IMR-90 (cell line): ENCODE data around the gene NLGN1. TPM values are rescaled to one million over a fixed set of nuclear protein-coding genes. Genes with fewer than 3 reads are reported as not detected.

ENCODE experiments used
- ATAC-seq: fragments of 200-7000 bp; cut with Tn5 transposase; 2 replicates; pipeline ENCODE4 v1.9.1; 2020; ENCODE audit warnings: low read depth, mild to moderate bottlenecking, moderate library complexity
- BruUV-seq: library from RNA; stranded (reverse); fragments of 400-500 nt; replicated peaks from 2 replicates; lab custom pipeline; 2021; lab: Mats Ljungman, UMichigan
- CTCF ChIA-PET: fragments of 300-600 bp; formaldehyde crosslinking; extraction: SDS; loops from one replicate; lab custom pipeline; 2021; ENCODE audit warnings: antibody characterized with exemption; lab: Yijun Ruan, JAX
- POLR2A ChIA-PET: fragments of 300-600 bp; sonication (Branson Sonifier 250); formaldehyde crosslinking; loops from one replicate; lab custom pipeline; 2022; ENCODE audit warnings: antibody characterized with exemption; ENCODE audit not compliant: unreplicated experiment; lab: Charles Lee
- DNase-seq: peaks from one replicate; pipeline ENCODE4 v3.0.0; 2013
- H2AFZ ChIP-seq: replicated peaks from 2 replicates; pipeline ENCODE3; 2013; ENCODE audit warnings: low read length, mild to moderate bottlenecking; ENCODE audit not compliant: poor library complexity
- H2AK5ac ChIP-seq: 2 replicates; pipeline ENCODE4 v1.6.1; 2013; ENCODE audit warnings: low read depth, low read length, inconsistent platforms
- H2AK9ac ChIP-seq: replicated peaks from 2 replicates; pipeline ENCODE3; 2013; ENCODE audit warnings: mild to moderate bottlenecking, low read depth, low read length, moderate library complexity; ENCODE audit not compliant: poor library complexity
- H2BK120ac ChIP-seq: 2 replicates; pipeline ENCODE4 v1.6.1; 2013; ENCODE audit warnings: low read depth, low read length, inconsistent platforms
- H2BK15ac ChIP-seq: 3 replicates; pipeline ENCODE4 v1.6.1; 2013; ENCODE audit warnings: low read depth, low read length, inconsistent platforms
- H2BK20ac ChIP-seq: 2 replicates; pipeline ENCODE4 v1.6.1; 2013; ENCODE audit warnings: low read depth, mild to moderate bottlenecking, inconsistent platforms, low read length, moderate library complexity
- H2BK5ac ChIP-seq: 2 replicates; pipeline ENCODE4 v1.6.1; 2013; ENCODE audit warnings: mild to moderate bottlenecking, low read depth, low read length, inconsistent platforms; ENCODE audit not compliant: poor library complexity, severe bottlenecking
- H3K14ac ChIP-seq: replicated peaks from 2 replicates; pipeline ENCODE4 v1.6.1; 2013; ENCODE audit warnings: low read depth, low read length, inconsistent platforms
- H3K18ac ChIP-seq: 2 replicates; pipeline ENCODE4 v1.6.1; 2013; ENCODE audit warnings: low read depth, low read length, control low read depth
- H3K23ac ChIP-seq: 2 replicates; pipeline ENCODE4 v1.6.1; 2013; ENCODE audit warnings: low read depth, low read length, inconsistent platforms
- H3K27ac ChIP-seq: 2 replicates; pipeline ENCODE4 v1.5.1; 2013; ENCODE audit warnings: mild to moderate bottlenecking, control low read depth, low read length; ENCODE audit not compliant: insufficient read depth
- H3K27me3 ChIP-seq: 2 replicates; pipeline ENCODE4 v1.6.1; 2013; ENCODE audit warnings: low read length; ENCODE audit not compliant: control insufficient read depth, insufficient read depth
- H3K36me3 ChIP-seq: 2 replicates; pipeline ENCODE4 v1.6.1; 2013; ENCODE audit warnings: low read length, mixed read lengths; ENCODE audit not compliant: control insufficient read depth, insufficient read depth
- H3K4ac ChIP-seq: 2 replicates; pipeline ENCODE4 v1.6.1; 2013; ENCODE audit warnings: low read depth, low read length, inconsistent platforms
- H3K4me1 ChIP-seq: 2 replicates; pipeline ENCODE4 v1.6.1; 2013; ENCODE audit warnings: low read length, mixed read lengths; ENCODE audit not compliant: control insufficient read depth, insufficient read depth
- H3K4me2 ChIP-seq: 2 replicates; pipeline ENCODE4 v1.6.1; 2013; ENCODE audit warnings: low read depth, mild to moderate bottlenecking, control low read depth, low read length, moderate library complexity
- H3K4me3 ChIP-seq: 2 replicates; pipeline ENCODE4 v1.5.1; 2013; ENCODE audit warnings: low read depth, mild to moderate bottlenecking, control low read depth, low read length, moderate library complexity; ENCODE audit not compliant: insufficient read depth
- H3K56ac ChIP-seq: 2 replicates; pipeline ENCODE4 v1.6.1; 2013; ENCODE audit warnings: low read length, inconsistent platforms; ENCODE audit not compliant: insufficient read depth; ENCODE audit errors: extremely low read depth
- H3K79me1 ChIP-seq, 2 experiments: 2 replicates each; pipeline ENCODE4 v1.6.1; 2013; ENCODE audit warnings: low read length in 2 of 2, inconsistent platforms in 1 of 2, low read depth in 1 of 2
- H3K9ac ChIP-seq: 2 replicates; pipeline ENCODE4 v1.6.1; 2013; ENCODE audit warnings: low read depth, low read length, control low read depth
- H3K9me1 ChIP-seq: 2 replicates; pipeline ENCODE4 v1.6.1; 2013; ENCODE audit warnings: low read length, inconsistent platforms; ENCODE audit not compliant: insufficient read depth
- H3K9me3 ChIP-seq: 2 replicates; pipeline ENCODE4 v1.6.1; 2013; ENCODE audit warnings: low read length; ENCODE audit not compliant: control insufficient read depth, insufficient read depth
- H4K20me1 ChIP-seq: 2 replicates; pipeline ENCODE4 v1.6.1; 2013; ENCODE audit warnings: low read length, inconsistent platforms; ENCODE audit not compliant: insufficient read depth
- H4K5ac ChIP-seq: 2 replicates; pipeline ENCODE4 v1.6.1; 2013; ENCODE audit warnings: mild to moderate bottlenecking, low read depth, low read length, control low read depth
- H4K8ac ChIP-seq, 2 experiments: 2 replicates each; pipeline ENCODE4 v1.6.1; 2013; ENCODE audit warnings: low read depth in 2 of 2, low read length in 2 of 2, control low read depth in 1 of 2, inconsistent platforms in 1 of 2
- H4K91ac ChIP-seq: 2 replicates; pipeline ENCODE4 v1.6.1; 2013; ENCODE audit warnings: low read depth, low read length, inconsistent platforms; ENCODE audit not compliant: insufficient read depth
- BHLHE40 ChIP-seq: fragments of 150-350 bp; IDR thresholded peaks from 2 replicates; pipeline ENCODE4 v1.6.1; 2016; ENCODE audit warnings: mild to moderate bottlenecking, low read depth, low read length
- CEBPB ChIP-seq: IDR thresholded peaks from 2 replicates; pipeline ENCODE4 v1.6.1; 2012; ENCODE audit warnings: low read depth, low read length, improper control_type of control experiment
- CHD1 ChIP-seq: IDR thresholded peaks from 2 replicates; pipeline ENCODE4 v1.6.1; 2012; ENCODE audit warnings: low read depth, low read length, improper control_type of control experiment
- CTCF ChIP-seq: conservative IDR thresholded peaks from 2 replicates; pipeline ENCODE4 v1.5.1; 2012; ENCODE audit warnings: mild to moderate bottlenecking, low read depth, low read length, improper control_type of control experiment
- ELK1 ChIP-seq: fragments of 150-350 bp; IDR thresholded peaks from 2 replicates; pipeline ENCODE4 v1.6.1; 2016; ENCODE audit warnings: low read depth, mild to moderate bottlenecking, low read length, moderate library complexity, borderline replicate concordance
- FOS ChIP-seq: fragments of 150-350 bp; IDR thresholded peaks from 2 replicates; pipeline ENCODE4 v1.6.1; 2016; ENCODE audit warnings: low read depth, low read length
- MAFK ChIP-seq: IDR thresholded peaks from 2 replicates; pipeline ENCODE4 v1.6.1; 2012; ENCODE audit warnings: low read depth, low read length, improper control_type of control experiment
- MAZ ChIP-seq: IDR thresholded peaks from 2 replicates; pipeline ENCODE4 v1.6.1; 2012; ENCODE audit warnings: low read depth, mild to moderate bottlenecking, low read length, improper control_type of control experiment, moderate library complexity, borderline replicate concordance
- MXI1 ChIP-seq: IDR thresholded peaks from 2 replicates; pipeline ENCODE4 v1.6.1; 2012; ENCODE audit warnings: low read depth, mild to moderate bottlenecking, low read length, moderate library complexity, borderline replicate concordance
- NFE2L2 ChIP-seq: fragments of 150-350 bp; IDR thresholded peaks from 2 replicates; pipeline ENCODE4 v1.6.1; 2016; ENCODE audit warnings: low read depth, mild to moderate bottlenecking, low read length
- POLR2A ChIP-seq: IDR thresholded peaks from 2 replicates; pipeline ENCODE4 v1.6.1; 2012; ENCODE audit warnings: mild to moderate bottlenecking, low read depth, low read length
- RAD21 ChIP-seq: IDR thresholded peaks from 2 replicates; pipeline ENCODE4 v1.6.1; 2012; ENCODE audit warnings: low read length, improper control_type of control experiment
- RCOR1 ChIP-seq: IDR thresholded peaks from 2 replicates; pipeline ENCODE4 v1.6.1; 2012; ENCODE audit warnings: mild to moderate bottlenecking, low read length, improper control_type of control experiment; ENCODE audit not compliant: insufficient replicate concordance
- RFX5 ChIP-seq: IDR thresholded peaks from 2 replicates; pipeline ENCODE4 v1.8.0; 2012; ENCODE audit warnings: low read depth, mild to moderate bottlenecking, low read length, moderate library complexity
- SMC3 ChIP-seq: fragments of 150-350 bp; IDR thresholded peaks from 2 replicates; pipeline ENCODE4 v1.6.1; 2016; ENCODE audit warnings: low read depth, mild to moderate bottlenecking, antibody characterized with exemption, low read length, moderate library complexity
- WGBS, 2 experiments: methylation state at CpG; one replicate each; pipeline versions ENCODE4 v1.1.5 to v1.1.7; 2013; ENCODE audit warnings: missing lambda C conversion rate in 2 of 2; ENCODE audit not compliant: insufficient read length in 1 of 2; ENCODE audit errors: extremely low coverage in 2 of 2; 5-methylcytosine and 5-hydroxymethylcytosine counted together
- dilution Hi-C: fragments of 300-500 bp; cut with HindIII; formaldehyde crosslinking; loops from one replicate; pipeline ENCODE4 v1.14.3; 2018; ENCODE audit warnings: low sequenced_read_pairs; ENCODE audit not compliant: unreplicated experiment
- in situ Hi-C: fragments of 300-500 bp; cut with MboI; formaldehyde crosslinking; loops from 3 replicates; pipeline ENCODE4 v1.14.3; 2019; ENCODE audit warnings: low sequenced_read_pairs, inconsistent platforms, mixed read lengths
- intact Hi-C: fragments of 100-400 bp; cut with micrococcal nuclease; formaldehyde crosslinking; loops from 2 replicates; pipeline ENCODE4 v1.10.0; 2022
- polyA plus RNA-seq, 3 experiments: library from polyadenylated mRNA; depleted of rRNA; stranded (reverse); fragments of >200 nt; gene quantifications; 2 replicates each; pipeline ENCODE4 v1.2.3, GENCODE V29; 2012; ENCODE audit warnings: low replicate concordance in 1 of 3
- total RNA-seq: library from RNA; depleted of rRNA; stranded (reverse); fragments of >200 nt; gene quantifications from 2 replicates; pipeline ENCODE4 v1.2.3, GENCODE V29; 2012
- TF ChIP-seq, protein P1 (sequence below): fragments of 150-350 bp; IDR thresholded peaks from 2 replicates; pipeline ENCODE4 v1.6.1; 2017; ENCODE audit warnings: mild to moderate bottlenecking, antibody characterized with exemption, low read length, low read depth

The NLGN1 gene
- total and polyA plus RNA-seq, 2 of the 4 experiments (the other 2 are of a cell fraction) = 1.8 to 12.5 TPM

DNA sequence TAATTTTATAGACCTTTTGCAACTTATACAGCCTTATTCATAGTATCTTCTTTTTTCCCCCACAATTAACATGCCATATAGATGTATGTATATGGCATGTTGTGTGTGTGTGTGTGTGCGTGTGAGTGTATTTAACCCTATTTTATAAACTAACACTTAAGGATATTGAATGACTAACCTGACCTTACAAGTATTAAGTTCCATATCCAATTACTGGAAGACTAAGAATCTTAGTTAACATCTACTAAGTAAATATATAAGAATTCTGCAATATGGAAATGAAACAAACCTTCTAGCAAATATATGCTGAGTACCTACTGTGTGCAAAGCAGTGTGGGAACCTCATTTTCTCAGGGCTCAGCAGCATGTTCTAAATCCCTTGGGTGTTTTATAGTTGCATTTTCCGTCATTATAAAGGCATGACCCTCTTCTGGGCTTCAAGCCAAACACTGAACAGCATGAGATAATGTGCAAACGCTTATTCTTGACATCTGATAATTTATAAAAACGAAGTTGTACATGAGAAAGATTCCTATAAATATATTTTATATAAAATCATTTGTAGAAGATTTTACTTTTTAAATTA, 105.5 kb downstream of the NLGN1 start:
- Histone ChIP-seq H2BK5ac (no peak overlapping the region), H2AK9ac (no peak overlapping the region), H2BK120ac (no peak overlapping the region), H3K23ac (no peak overlapping the region), H4K5ac (no peak overlapping the region), H3K4me2 (no peak overlapping the region), H2AFZ (no peak overlapping the region), H3K4me3 (no peak overlapping the region), H4K8ac (no peak overlapping the region), H2AK5ac (no peak overlapping the region), H3K56ac (no peak overlapping the region), H3K4ac (no peak overlapping the region), H3K9me3 (no peaks in the 10 kb centered on the region), H4K91ac (no peak overlapping the region), H3K9ac (no peak overlapping the region), H3K18ac (no peak overlapping the region), H3K36me3 (no peaks in the 10 kb centered on the region), H3K27me3 (no peaks in the 10 kb centered on the region), H3K9me1 (no peaks in the 10 kb centered on the region), H3K4me1 (no peaks in the 10 kb centered on the region), H3K79me1 (no peaks in the 10 kb centered on the region), H3K27ac (no peak overlapping the region), H2BK20ac (no peak overlapping the region), H3K14ac (no peak overlapping the region), H4K20me1 (no peaks in the 10 kb centered on the region), H2BK15ac (no peak overlapping the region)
- peak; percentile 35 for DNase-seq
- in situ Hi-C loops (no loop called here), dilution Hi-C loops (no loop called here), intact Hi-C loops (no loop called here)
- no peak for ATAC-seq
- POLR2A ChIA-PET = no interaction called here
- no TSS peak for BruUV-seq
- WGBS, 2 experiments = no CpG with 5 or more reads among the region's 4 CpGs
- TF ChIP-seq CTCF = no peak
- TF ChIP-seq, protein P1, sequence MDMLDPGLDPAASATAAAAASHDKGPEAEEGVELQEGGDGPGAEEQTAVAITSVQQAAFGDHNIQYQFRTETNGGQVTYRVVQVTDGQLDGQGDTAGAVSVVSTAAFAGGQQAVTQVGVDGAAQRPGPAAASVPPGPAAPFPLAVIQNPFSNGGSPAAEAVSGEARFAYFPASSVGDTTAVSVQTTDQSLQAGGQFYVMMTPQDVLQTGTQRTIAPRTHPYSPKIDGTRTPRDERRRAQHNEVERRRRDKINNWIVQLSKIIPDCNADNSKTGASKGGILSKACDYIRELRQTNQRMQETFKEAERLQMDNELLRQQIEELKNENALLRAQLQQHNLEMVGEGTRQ = no peak
- TF ChIP-seq BHLHE40 = no peak
- no peak for TF ChIP-seq SMC3
- no peak for TF ChIP-seq RCOR1
- no peak for TF ChIP-seq MAFK
- TF ChIP-seq ELK1 = no peak
- TF ChIP-seq MXI1 = no peak
- no peak for TF ChIP-seq CEBPB
- TF ChIP-seq RFX5 = no peak
- TF ChIP-seq FOS = no peak
- TF ChIP-seq CHD1 = no peak
- TF ChIP-seq RAD21 = no peak
- TF ChIP-seq POLR2A = no peak
- no peak for TF ChIP-seq NFE2L2
- no peak for TF ChIP-seq MAZ
- CTCF ChIA-PET = interaction anchor here (1.1 kb wide), 1 partner anchor 10 kb away, joined by 3 read pairs; no protein-coding TSS in a partner anchor
